ENCODE measurements around the gene RDH12.

DNA sequence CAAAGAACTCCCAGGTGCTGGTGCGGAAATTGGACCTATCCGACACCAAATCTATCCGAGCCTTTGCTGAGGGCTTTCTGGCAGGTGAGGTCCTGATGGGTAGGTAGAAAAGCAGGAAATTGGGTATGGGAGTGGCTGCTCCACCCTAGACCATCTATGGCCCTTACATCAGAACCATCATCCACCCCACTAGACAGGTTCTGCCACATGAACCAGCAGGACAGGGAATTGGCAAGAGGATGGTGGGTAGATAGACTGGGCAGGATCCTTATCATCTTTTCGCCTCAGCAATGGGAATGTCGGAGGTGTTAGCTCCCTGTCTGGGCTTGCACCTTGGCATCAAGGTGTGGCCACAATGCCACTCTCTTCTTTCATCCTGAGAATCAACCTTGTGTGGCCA is 23.5 kb downstream of the RDH12 start:
- TF ChIP-seq, protein P1, sequence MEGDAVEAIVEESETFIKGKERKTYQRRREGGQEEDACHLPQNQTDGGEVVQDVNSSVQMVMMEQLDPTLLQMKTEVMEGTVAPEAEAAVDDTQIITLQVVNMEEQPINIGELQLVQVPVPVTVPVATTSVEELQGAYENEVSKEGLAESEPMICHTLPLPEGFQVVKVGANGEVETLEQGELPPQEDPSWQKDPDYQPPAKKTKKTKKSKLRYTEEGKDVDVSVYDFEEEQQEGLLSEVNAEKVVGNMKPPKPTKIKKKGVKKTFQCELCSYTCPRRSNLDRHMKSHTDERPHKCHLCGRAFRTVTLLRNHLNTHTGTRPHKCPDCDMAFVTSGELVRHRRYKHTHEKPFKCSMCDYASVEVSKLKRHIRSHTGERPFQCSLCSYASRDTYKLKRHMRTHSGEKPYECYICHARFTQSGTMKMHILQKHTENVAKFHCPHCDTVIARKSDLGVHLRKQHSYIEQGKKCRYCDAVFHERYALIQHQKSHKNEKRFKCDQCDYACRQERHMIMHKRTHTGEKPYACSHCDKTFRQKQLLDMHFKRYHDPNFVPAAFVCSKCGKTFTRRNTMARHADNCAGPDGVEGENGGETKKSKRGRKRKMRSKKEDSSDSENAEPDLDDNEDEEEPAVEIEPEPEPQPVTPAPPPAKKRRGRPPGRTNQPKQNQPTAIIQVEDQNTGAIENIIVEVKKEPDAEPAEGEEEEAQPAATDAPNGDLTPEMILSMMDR (conservative IDR thresholded peaks at IDR 0.05; ENCODE audit: low read depth, low read length), result no peak
- TF ChIP-seq EZH2 (IDR thresholded peaks at IDR 0.05; ENCODE audit: borderline replicate concordance, low read depth, low read length, poor library complexity, severe bottlenecking), result no peak

Measured in A673 (cell line).